HEK293 (cell line): ENCODE data around the gene LAMA5.

Experiments used
- ATF2 ChIP-seq: fragments of 450-650 bp; formaldehyde crosslinking; IDR thresholded peaks from 2 replicates; pipeline ENCODE4 v1.5.1; 2016; ENCODE audit warnings: missing biosample characterization, missing genetic modification characterization, low read depth
- EGR2 ChIP-seq: fragments of 450-650 bp; formaldehyde crosslinking; IDR thresholded peaks from 2 replicates; pipeline ENCODE4 v1.5.1; 2016; ENCODE audit warnings: low read depth, missing biosample characterization, missing genetic modification characterization
- GLIS1 ChIP-seq: fragments of 450-650 bp; formaldehyde crosslinking; IDR thresholded peaks from 2 replicates; pipeline ENCODE4 v1.5.1; 2016; ENCODE audit warnings: missing biosample characterization, missing genetic modification characterization
- GLIS2 ChIP-seq: fragments of 450-650 bp; formaldehyde crosslinking; IDR thresholded peaks from 2 replicates; pipeline ENCODE4 v1.5.1; 2016; ENCODE audit warnings: missing biosample characterization, missing genetic modification characterization
- HIC1 ChIP-seq: fragments of 450-650 bp; formaldehyde crosslinking; IDR thresholded peaks from 2 replicates; pipeline ENCODE4 v1.5.1; 2016; ENCODE audit warnings: missing biosample characterization, missing genetic modification characterization
- HOXC10 ChIP-seq: sonication (generic); formaldehyde crosslinking; IDR thresholded peaks from 2 replicates; pipeline ENCODE4 v1.8.1; 2023; ENCODE audit warnings: mild to moderate bottlenecking, missing genetic modification reagents
- IKZF3 ChIP-seq: fragments of 450-650 bp; IDR thresholded peaks from 2 replicates; pipeline ENCODE4 v1.5.0; 2018; ENCODE audit warnings: missing biosample characterization, mild to moderate bottlenecking, missing genetic modification characterization, moderate library complexity
- KLF1 ChIP-seq: fragments of 450-650 bp; formaldehyde crosslinking; IDR thresholded peaks from 2 replicates; pipeline ENCODE4 v1.5.1; 2016; ENCODE audit warnings: missing biosample characterization, missing genetic modification characterization
- KLF16 ChIP-seq: fragments of 450-650 bp; formaldehyde crosslinking; IDR thresholded peaks from 2 replicates; pipeline ENCODE4 v1.5.1; 2017; ENCODE audit warnings: missing biosample characterization, missing genetic modification characterization
- OSR2 ChIP-seq: fragments of 450-650 bp; formaldehyde crosslinking; IDR thresholded peaks from 2 replicates; pipeline ENCODE4 v1.5.1; 2016; ENCODE audit warnings: missing biosample characterization, missing genetic modification characterization
- SCRT1 ChIP-seq: fragments of 450-650 bp; formaldehyde crosslinking; IDR thresholded peaks from 2 replicates; pipeline ENCODE4 v1.5.1; 2016; ENCODE audit warnings: missing biosample characterization, missing genetic modification characterization, borderline replicate concordance
- SCRT2 ChIP-seq: fragments of 450-650 bp; formaldehyde crosslinking; IDR thresholded peaks from 2 replicates; pipeline ENCODE4 v1.5.1; 2016; ENCODE audit warnings: missing biosample characterization, missing genetic modification characterization
- SP2 ChIP-seq: fragments of 450-650 bp; formaldehyde crosslinking; IDR thresholded peaks from 2 replicates; pipeline ENCODE4 v1.5.1; 2016; ENCODE audit warnings: missing biosample characterization, missing genetic modification characterization
- TRIM28 ChIP-seq: IDR thresholded peaks from 2 replicates; pipeline ENCODE4 v1.6.1; 2011; ENCODE audit warnings: low read length, control low read depth, borderline replicate concordance
- WT1 ChIP-seq: fragments of 450-650 bp; formaldehyde crosslinking; IDR thresholded peaks from 2 replicates; pipeline ENCODE4 v1.5.1; 2016; ENCODE audit warnings: missing biosample characterization, missing genetic modification characterization
- ZBTB10 ChIP-seq: fragments of 450-650 bp; formaldehyde crosslinking; IDR thresholded peaks from 2 replicates; pipeline ENCODE4 v1.5.1; 2016; ENCODE audit warnings: missing biosample characterization, missing genetic modification characterization
- ZBTB20 ChIP-seq: fragments of 450-650 bp; formaldehyde crosslinking; IDR thresholded peaks from 2 replicates; pipeline ENCODE4 v1.5.1; 2016; ENCODE audit warnings: missing biosample characterization, missing genetic modification characterization
- ZBTB21 ChIP-seq: fragments of 450-650 bp; formaldehyde crosslinking; IDR thresholded peaks from 2 replicates; pipeline ENCODE4 v1.5.1; 2017; ENCODE audit warnings: missing biosample characterization, missing genetic modification characterization
- ZFHX2 ChIP-seq: fragments of 450-650 bp; formaldehyde crosslinking; conservative IDR thresholded peaks from 2 replicates; pipeline ENCODE4 v1.5.1; 2016; ENCODE audit warnings: missing biosample characterization, missing genetic modification characterization
- ZFP69B ChIP-seq: fragments of 450-650 bp; formaldehyde crosslinking; IDR thresholded peaks from 2 replicates; pipeline ENCODE4 v1.5.1; 2016; ENCODE audit warnings: missing biosample characterization, missing genetic modification characterization
- ZIC2 ChIP-seq: fragments of 450-650 bp; formaldehyde crosslinking; IDR thresholded peaks from 2 replicates; pipeline ENCODE4 v1.5.1; 2016; ENCODE audit warnings: missing biosample characterization, missing genetic modification characterization
- ZNF10 ChIP-seq: fragments of 450-650 bp; formaldehyde crosslinking; IDR thresholded peaks from 2 replicates; pipeline ENCODE4 v1.5.1; 2017; ENCODE audit warnings: missing biosample characterization, missing genetic modification characterization
- ZNF121 ChIP-seq: fragments of 450-650 bp; formaldehyde crosslinking; IDR thresholded peaks from 2 replicates; pipeline ENCODE4 v1.5.1; 2016; ENCODE audit warnings: missing biosample characterization, missing genetic modification characterization
- ZNF169 ChIP-seq: fragments of 450-650 bp; formaldehyde crosslinking; IDR thresholded peaks from 2 replicates; pipeline ENCODE4 v1.5.1; 2016; ENCODE audit warnings: missing biosample characterization, missing genetic modification characterization
- ZNF341 ChIP-seq: fragments of 450-650 bp; formaldehyde crosslinking; IDR thresholded peaks from 2 replicates; pipeline ENCODE4; 2016; ENCODE audit warnings: low read depth, missing biosample characterization, missing genetic modification characterization
- ZNF37A ChIP-seq: fragments of 450-650 bp; IDR thresholded peaks from 2 replicates; pipeline ENCODE4 v1.5.1; 2018; ENCODE audit warnings: missing biosample characterization, missing genetic modification characterization
- ZNF423 ChIP-seq: fragments of 450-650 bp; formaldehyde crosslinking; IDR thresholded peaks from 2 replicates; pipeline ENCODE4 v1.5.1; 2016; ENCODE audit warnings: missing biosample characterization, missing genetic modification characterization
- ZNF529 ChIP-seq: fragments of 450-650 bp; formaldehyde crosslinking; IDR thresholded peaks from 2 replicates; pipeline ENCODE4 v1.5.1; 2017; ENCODE audit warnings: missing genetic modification characterization, missing biosample characterization; ENCODE audit not compliant: insufficient replicate concordance
- ZNF548 ChIP-seq: fragments of 450-650 bp; formaldehyde crosslinking; IDR thresholded peaks from 2 replicates; pipeline ENCODE4 v1.5.1; 2016; ENCODE audit warnings: missing biosample characterization, missing genetic modification characterization
- ZNF600 ChIP-seq: fragments of 450-650 bp; formaldehyde crosslinking; IDR thresholded peaks from 2 replicates; pipeline ENCODE4 v1.5.1; 2016; ENCODE audit warnings: missing biosample characterization, missing genetic modification characterization
- ZNF626 ChIP-seq: fragments of 450-650 bp; sonication (Bioruptor Pico); formaldehyde crosslinking; IDR thresholded peaks from 2 replicates; pipeline ENCODE4 v1.5.1; 2018; ENCODE audit warnings: missing biosample characterization, missing genetic modification characterization, inconsistent platforms
- ZNF629 ChIP-seq: fragments of 450-650 bp; formaldehyde crosslinking; IDR thresholded peaks from 2 replicates; pipeline ENCODE4 v1.5.1; 2017; ENCODE audit warnings: missing biosample characterization, missing genetic modification characterization
- ZNF692 ChIP-seq: fragments of 450-650 bp; formaldehyde crosslinking; IDR thresholded peaks from 2 replicates; pipeline ENCODE4 v1.5.1; 2016; ENCODE audit warnings: missing biosample characterization, missing genetic modification characterization
- ZNF837 ChIP-seq: fragments of 450-650 bp; formaldehyde crosslinking; IDR thresholded peaks from 2 replicates; pipeline ENCODE4 v1.5.1; 2016; ENCODE audit warnings: missing biosample characterization, missing genetic modification characterization

Gene LAMA5

GRCh38 chr20:62350098-62350628 is 16.9 kb downstream of the LAMA5 start (continued):
- no peak for TF ChIP-seq TRIM28
- 0 out of 2 replicates have a peak, but pooled peaks have one; percentile 23 for TF ChIP-seq ZNF10
- TF ChIP-seq ZNF423 (tag by site-specific recombination): no peak
- peak; percentile 99 for TF ChIP-seq SCRT2 (tag by site-specific recombination)
- peak; percentile 99 for TF ChIP-seq ZIC2 (tag by site-specific recombination)
- TF ChIP-seq ZNF626: no peak
- TF ChIP-seq ZNF121 (tag by site-specific recombination): peak; percentile 100
- TF ChIP-seq ZNF169: no peak
- TF ChIP-seq HIC1 (tag by site-specific recombination): peak; percentile 42; the same call in 1 of the 2 replicates
- TF ChIP-seq IKZF3 (tag by site-specific recombination): peak; percentile 21; the same call in 1 of the 2 replicates
- peak; percentile 82 for TF ChIP-seq ZNF692 (tag by site-specific recombination)
- TF ChIP-seq GLIS2 (tag by site-specific recombination): peak; percentile 59; the same call in 1 of the 2 replicates
- no peak for TF ChIP-seq ATF2 (tag by site-specific recombination)
- TF ChIP-seq KLF1 (tag by site-specific recombination): peak; percentile 95
- peak; percentile 93 for TF ChIP-seq GLIS1
- TF ChIP-seq EGR2: peak; percentile 61
- TF ChIP-seq SP2 (tag by site-specific recombination): peak; percentile 53
- TF ChIP-seq ZFHX2 (tag by site-specific recombination): peak; percentile 47
- TF ChIP-seq ZBTB20 (tag by site-specific recombination): no peak
- 0 out of 2 replicates have a peak, but pooled peaks have one; percentile 44 for TF ChIP-seq ZNF600 (tag by site-specific recombination)
- no peak for TF ChIP-seq ZNF529 (tag by site-specific recombination)
- TF ChIP-seq WT1 (tag by site-specific recombination): peak; percentile 62
- TF ChIP-seq ZNF629 (tag by site-specific recombination): 0 out of 2 replicates have a peak, but pooled peaks have one; percentile 19
- peak; percentile 94 for TF ChIP-seq ZFP69B (tag by site-specific recombination)
- TF ChIP-seq KLF16: no peak
- TF ChIP-seq ZNF341 (tag by site-specific recombination): peak; percentile 29
- no peak for TF ChIP-seq HOXC10 (CRISPR knock-in tag)
- no peak for TF ChIP-seq ZNF837
- TF ChIP-seq ZNF37A (tag by site-specific recombination): peak; percentile 87
- peak; percentile 68 for TF ChIP-seq ZBTB10 (tag by site-specific recombination)
- peak; percentile 38; the same call in 1 of the 2 replicates for TF ChIP-seq OSR2 (tag by site-specific recombination)
- no peak for TF ChIP-seq ZNF548 (tag by site-specific recombination)
- peak; percentile 96 for TF ChIP-seq SCRT1
- TF ChIP-seq ZBTB21 (tag by site-specific recombination): no peak
